ENCODE results near the gene GRAMD4.

DNA sequence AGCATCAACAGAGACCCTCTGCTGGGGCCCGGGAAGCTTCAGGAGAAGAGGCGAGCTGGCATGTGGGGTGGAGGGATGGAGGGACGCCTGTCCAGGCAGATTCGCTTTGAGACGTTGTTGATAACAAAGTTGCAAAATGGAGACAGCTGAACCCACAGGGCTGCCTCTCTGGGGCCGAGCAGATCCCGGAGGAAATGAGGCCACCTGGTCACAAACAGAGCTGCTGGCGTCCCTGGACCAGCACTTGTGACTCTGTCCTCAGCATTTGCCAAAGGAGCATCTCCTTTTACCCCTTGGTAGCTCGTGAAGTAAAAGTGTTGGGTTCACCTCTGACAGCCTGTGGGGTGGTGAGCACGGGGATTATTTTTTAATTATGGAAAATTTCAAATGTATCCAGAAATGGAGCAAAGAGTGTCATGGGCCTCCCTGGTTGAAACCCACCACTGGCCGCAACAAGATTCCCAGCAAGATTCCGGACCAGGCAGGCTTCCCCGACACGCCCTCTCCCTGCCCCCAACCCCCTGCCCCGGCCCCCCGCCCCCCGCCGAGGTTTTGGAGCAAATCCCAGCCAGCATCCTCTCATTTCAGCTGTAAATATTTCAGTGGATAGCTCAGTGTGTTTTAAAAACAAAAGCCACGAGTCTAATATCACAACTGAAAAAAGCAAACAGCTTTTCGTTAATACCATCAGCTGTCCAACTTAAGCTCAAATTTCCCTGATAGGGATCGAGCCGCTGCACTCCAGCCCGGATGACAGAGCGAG is 20.3 kb downstream of the GRAMD4 start:
- TF ChIP-seq, protein P1, sequence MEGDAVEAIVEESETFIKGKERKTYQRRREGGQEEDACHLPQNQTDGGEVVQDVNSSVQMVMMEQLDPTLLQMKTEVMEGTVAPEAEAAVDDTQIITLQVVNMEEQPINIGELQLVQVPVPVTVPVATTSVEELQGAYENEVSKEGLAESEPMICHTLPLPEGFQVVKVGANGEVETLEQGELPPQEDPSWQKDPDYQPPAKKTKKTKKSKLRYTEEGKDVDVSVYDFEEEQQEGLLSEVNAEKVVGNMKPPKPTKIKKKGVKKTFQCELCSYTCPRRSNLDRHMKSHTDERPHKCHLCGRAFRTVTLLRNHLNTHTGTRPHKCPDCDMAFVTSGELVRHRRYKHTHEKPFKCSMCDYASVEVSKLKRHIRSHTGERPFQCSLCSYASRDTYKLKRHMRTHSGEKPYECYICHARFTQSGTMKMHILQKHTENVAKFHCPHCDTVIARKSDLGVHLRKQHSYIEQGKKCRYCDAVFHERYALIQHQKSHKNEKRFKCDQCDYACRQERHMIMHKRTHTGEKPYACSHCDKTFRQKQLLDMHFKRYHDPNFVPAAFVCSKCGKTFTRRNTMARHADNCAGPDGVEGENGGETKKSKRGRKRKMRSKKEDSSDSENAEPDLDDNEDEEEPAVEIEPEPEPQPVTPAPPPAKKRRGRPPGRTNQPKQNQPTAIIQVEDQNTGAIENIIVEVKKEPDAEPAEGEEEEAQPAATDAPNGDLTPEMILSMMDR (conservative IDR thresholded peaks at IDR 0.05; ENCODE audit: low read depth, low read length) = no peak
- no peak for TF ChIP-seq EZH2 (IDR thresholded peaks at IDR 0.05; ENCODE audit: borderline replicate concordance, low read depth, low read length, poor library complexity, severe bottlenecking)
